Anterior cingulate cortex (tissue), 58 donors: Measurements from ENCODE around the gene IL17RC.
"Not testable (repeated sequence)": the region's sequence is repeated elsewhere in the genome, so short reads cannot be mapped to it uniquely, and the experiment has no call there.

Source experiments
- DNase-seq, 58 donors: peaks; one replicate each; lab custom pipeline; 2025; lab: John Stamatoyannopoulos, UW

The IL17RC gene

GRCh38 chr3:9891072-9891622 lies 25.8 kb upstream of the IL17RC start:
- DNase-seq = no peak

- DNase-seq = no peak
These were observed 23.2 kb upstream of the IL17RC start for GRCh38 chr3:9893739-9894138.

GRCh38 chr3:9895715-9896114 lies 21.2 kb upstream of the IL17RC start:
- DNase-seq = not testable (repeated sequence)

GRCh38 chr3:9896755-9897407 lies 20.0 kb upstream of the IL17RC start:
- DNase-seq = not testable (repeated sequence)

GRCh38 chr3:9897408-9898372 lies 19.2 kb upstream of the IL17RC start:
- DNase-seq = no peak

GRCh38 chr3:9898467-9899241 lies 18.2 kb upstream of the IL17RC start:
- no peak for DNase-seq

GRCh38 chr3:9899289-9899791 lies 17.6 kb upstream of the IL17RC start:
- no peak for DNase-seq

GRCh38 chr3:9900965-9901415 lies 15.9 kb upstream of the IL17RC start:
- DNase-seq = not testable (repeated sequence)

GRCh38 chr3:9901967-9902366 lies 14.9 kb upstream of the IL17RC start:
- no peak for DNase-seq

- DNase-seq = peak in 1 of 58 donors; percentile 30
These were observed 14.3 kb upstream of the IL17RC start, which contains the start of gene IL17RE for GRCh38 chr3:9902372-9903237. Gene IL17RE (plus strand): TSS chr3:9902848. CDS start chr3:9902933, 85 bp downstream.

- no peak for DNase-seq
These were observed 13.7 kb upstream of the IL17RC start for GRCh38 chr3:9903238-9903624.

GRCh38 chr3:9903904-9904303 lies 13.0 kb upstream of the IL17RC start:
- DNase-seq = no peak

- DNase-seq = no peak
These were observed 10.4 kb upstream of the IL17RC start for GRCh38 chr3:9906480-9906879.

- no peak for DNase-seq
These were observed 8.6 kb upstream of the IL17RC start for GRCh38 chr3:9908286-9908685.

GRCh38 chr3:9909221-9910013 lies 7.5 kb upstream of the IL17RC start:
- no peak for DNase-seq

- no peak for DNase-seq
These were observed 5.0 kb upstream of the IL17RC start for GRCh38 chr3:9911863-9912262.

GRCh38 chr3:9912294-9912935 lies 4.5 kb upstream of the IL17RC start:
- no peak for DNase-seq

GRCh38 chr3:9913601-9914000 lies 3.3 kb upstream of the IL17RC start:
- DNase-seq = no peak
